BLaER1 (cell line): ENCODE results near the gene CT45A5.
"Not testable (repeated sequence)": the region's sequence is repeated elsewhere in the genome, so short reads cannot be mapped to it uniquely, and the experiment has no call there.

Experiments used
- H3K27ac ChIP-seq: shearing (Covaris generic); formaldehyde crosslinking; 2 replicates; pipeline ENCODE4 v1.8.1; 2022
- H3K27me3 ChIP-seq: shearing (Covaris generic); formaldehyde crosslinking; 2 replicates; pipeline ENCODE4 v1.8.1; 2022
- H3K36me3 ChIP-seq: shearing (Covaris generic); formaldehyde crosslinking; 2 replicates; pipeline ENCODE4 v1.8.1; 2022
- H3K4me1 ChIP-seq: shearing (Covaris generic); formaldehyde crosslinking; 2 replicates; pipeline ENCODE4 v1.8.1; 2022
- H3K4me2 ChIP-seq: shearing (Covaris generic); formaldehyde crosslinking; 2 replicates; pipeline ENCODE4 v1.8.1; 2022
- H3K4me3 ChIP-seq: shearing (Covaris generic); formaldehyde crosslinking; 2 replicates; pipeline ENCODE4 v1.8.1; 2022
- H3K9ac ChIP-seq: shearing (Covaris generic); formaldehyde crosslinking; 2 replicates; pipeline ENCODE4 v1.8.1; 2022
- H3K9me3 ChIP-seq: shearing (Covaris generic); formaldehyde crosslinking; 2 replicates; pipeline ENCODE4 v1.8.1; 2022
- H4K20me1 ChIP-seq: shearing (Covaris generic); formaldehyde crosslinking; 2 replicates; pipeline ENCODE4 v1.8.1; 2022
- Cebpa-rat ChIP-seq: shearing (Covaris generic); IDR thresholded peaks from 2 replicates; pipeline ENCODE4 v1.8.1; 2022

The CT45A5 gene, protein sequence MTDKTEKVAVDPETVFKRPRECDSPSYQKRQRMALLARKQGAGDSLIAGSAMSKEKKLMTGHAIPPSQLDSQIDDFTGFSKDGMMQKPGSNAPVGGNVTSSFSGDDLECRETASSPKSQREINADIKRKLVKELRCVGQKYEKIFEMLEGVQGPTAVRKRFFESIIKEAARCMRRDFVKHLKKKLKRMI

DNA sequence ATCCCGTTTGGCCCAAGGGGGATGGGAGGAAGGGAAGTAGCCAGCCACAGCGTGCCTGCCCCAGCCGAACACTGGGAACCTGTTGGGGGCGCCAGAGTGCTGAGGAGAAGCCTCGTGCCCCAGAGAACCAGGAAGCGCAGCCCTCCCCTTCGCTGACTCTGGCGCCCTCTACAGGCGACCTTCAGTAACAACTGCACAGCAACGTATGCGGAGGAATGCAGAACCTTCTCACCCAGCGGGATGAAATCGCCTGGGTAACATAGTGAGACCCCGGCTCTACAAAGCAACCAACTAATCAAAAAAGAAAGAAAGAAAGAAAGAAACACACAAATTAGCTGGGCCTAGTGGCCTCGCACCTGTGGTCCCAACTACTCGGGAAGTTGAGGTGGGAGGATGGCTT, at the start of gene CT45A5:
CT45A5 (minus strand) TSS at position 101 of the 400 bp plus-strand sequence. CDS start 3,774 bp downstream, outside the sequence.
- H3K9ac ChIP-seq, H3K4me2 ChIP-seq, H4K20me1 ChIP-seq, H3K27me3 ChIP-seq, H3K36me3 ChIP-seq, H3K4me1 ChIP-seq, H3K9me3 ChIP-seq, H3K4me3 ChIP-seq, H3K27ac ChIP-seq: not testable (repeated sequence)

DNA sequence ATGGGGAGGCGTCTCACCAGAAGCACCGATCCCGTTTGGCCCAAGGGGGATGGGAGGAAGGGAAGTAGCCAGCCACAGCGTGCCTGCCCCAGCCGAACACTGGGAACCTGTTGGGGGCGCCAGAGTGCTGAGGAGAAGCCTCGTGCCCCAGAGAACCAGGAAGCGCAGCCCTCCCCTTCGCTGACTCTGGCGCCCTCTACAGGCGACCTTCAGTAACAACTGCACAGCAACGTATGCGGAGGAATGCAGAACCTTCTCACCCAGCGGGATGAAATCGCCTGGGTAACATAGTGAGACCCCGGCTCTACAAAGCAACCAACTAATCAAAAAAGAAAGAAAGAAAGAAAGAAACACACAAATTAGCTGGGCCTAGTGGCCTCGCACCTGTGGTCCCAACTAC, 34.6 kb upstream of the CT45A5 start, which contains the start of gene CT45A2:
CT45A2 (minus strand) TSS at position 101 of the 400 bp plus-strand sequence. CDS start 3,747 bp downstream, outside the sequence.
- not testable (repeated sequence) for H3K27ac ChIP-seq, H4K20me1 ChIP-seq, H3K27me3 ChIP-seq, H3K4me3 ChIP-seq, H3K4me1 ChIP-seq, H3K9me3 ChIP-seq, H3K9ac ChIP-seq, H3K4me2 ChIP-seq, H3K36me3 ChIP-seq

DNA sequence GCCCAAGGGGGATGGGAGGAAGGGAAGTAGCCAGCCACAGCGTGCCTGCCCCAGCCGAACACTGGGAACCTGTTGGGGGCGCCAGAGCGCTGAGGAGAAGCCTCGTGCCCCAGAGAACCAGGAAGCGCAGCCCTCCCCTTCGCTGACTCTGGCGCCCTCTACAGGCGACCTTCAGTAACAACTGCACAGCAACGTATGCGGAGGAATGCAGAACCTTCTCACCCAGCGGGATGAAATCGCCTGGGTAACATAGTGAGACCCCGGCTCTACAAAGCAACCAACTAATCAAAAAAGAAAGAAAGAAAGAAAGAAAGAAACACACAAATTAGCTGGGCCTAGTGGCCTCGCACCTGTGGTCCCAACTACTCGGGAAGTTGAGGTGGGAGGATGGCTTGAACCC, 17.4 kb upstream of the CT45A5 start, which contains the start of gene CT45A6:
CT45A6 (minus strand) TSS at position 101 of the 400 bp plus-strand sequence. CDS start 3,794 bp downstream, outside the sequence.
- not testable (repeated sequence) for H3K27ac ChIP-seq, H3K4me3 ChIP-seq, H3K9ac ChIP-seq, H3K9me3 ChIP-seq, H3K4me1 ChIP-seq, H3K4me2 ChIP-seq, H4K20me1 ChIP-seq, H3K27me3 ChIP-seq, H3K36me3 ChIP-seq

DNA sequence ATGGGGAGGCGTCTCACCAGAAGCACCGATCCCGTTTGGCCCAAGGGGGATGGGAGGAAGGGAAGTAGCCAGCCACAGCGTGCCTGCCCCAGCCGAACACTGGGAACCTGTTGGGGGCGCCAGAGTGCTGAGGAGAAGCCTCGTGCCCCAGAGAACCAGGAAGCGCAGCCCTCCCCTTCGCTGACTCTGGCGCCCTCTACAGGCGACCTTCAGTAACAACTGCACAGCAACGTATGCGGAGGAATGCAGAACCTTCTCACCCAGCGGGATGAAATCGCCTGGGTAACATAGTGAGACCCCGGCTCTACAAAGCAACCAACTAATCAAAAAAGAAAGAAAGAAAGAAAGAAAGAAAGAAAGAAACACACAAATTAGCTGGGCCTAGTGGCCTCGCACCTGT, 17.2 kb downstream of the CT45A5 start, which contains the start of gene CT45A3:
CT45A3 (minus strand) TSS at position 101 of the 400 bp plus-strand sequence. CDS start 3,747 bp downstream, outside the sequence.
- not testable (repeated sequence) for H3K4me1 ChIP-seq, H3K27ac ChIP-seq, H3K9me3 ChIP-seq, H3K4me2 ChIP-seq, H4K20me1 ChIP-seq, H3K27me3 ChIP-seq, H3K9ac ChIP-seq, H3K4me3 ChIP-seq, H3K36me3 ChIP-seq

DNA sequence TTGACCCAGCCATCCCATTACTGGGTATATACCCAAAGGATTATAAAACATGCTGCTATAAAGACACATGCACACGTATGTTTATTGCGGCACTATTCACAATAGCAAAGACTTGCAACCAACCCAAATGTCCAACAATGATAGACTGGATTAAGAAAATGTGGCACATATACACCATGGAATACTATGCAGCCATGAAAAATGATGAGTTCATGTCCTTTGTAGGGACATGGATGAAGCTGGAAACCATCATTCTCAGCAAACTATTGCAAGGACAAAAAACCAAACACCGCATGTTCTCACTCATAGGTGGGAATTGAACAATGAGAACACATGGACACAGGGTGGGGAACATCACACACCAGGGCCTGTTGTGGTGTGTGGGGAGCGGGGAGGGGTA, 40.6 kb downstream of the CT45A5 start:
- H3K4me3 ChIP-seq, H3K4me1 ChIP-seq, H4K20me1 ChIP-seq, H3K9ac ChIP-seq, H3K9me3 ChIP-seq, H3K27ac ChIP-seq, H3K4me2 ChIP-seq, H3K36me3 ChIP-seq: not testable (repeated sequence)
- H3K27me3 ChIP-seq = peaks cover 52% of the 10 kb centered on the region

DNA sequence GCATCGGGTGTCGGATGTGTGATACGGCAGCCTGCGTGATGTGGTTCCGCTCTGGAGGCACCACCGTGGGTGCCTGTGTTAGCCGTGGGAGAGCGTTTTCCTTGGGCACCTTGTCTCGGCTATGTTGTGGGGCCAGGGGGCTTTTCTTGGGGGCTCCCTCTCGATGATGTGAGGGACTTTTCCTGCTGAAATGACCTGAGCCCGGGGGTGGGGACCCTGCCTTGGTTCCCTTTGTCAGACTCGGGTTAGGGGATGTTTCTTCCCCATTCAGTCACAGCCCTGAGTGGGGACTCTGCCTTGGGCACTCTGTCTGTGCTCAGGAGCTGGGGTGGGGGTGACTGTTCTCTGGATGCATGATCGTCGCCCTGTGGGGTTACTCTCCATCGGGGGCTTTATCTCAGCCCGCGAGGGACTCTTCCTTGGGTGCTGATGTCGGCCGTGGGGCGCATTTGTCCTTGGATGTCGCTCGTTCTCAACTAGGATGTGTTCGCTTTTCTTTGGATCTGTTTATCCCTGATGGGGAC, 44.0 kb downstream of the CT45A5 start:
- H3K9ac ChIP-seq = no peak overlapping the region
- H3K4me1 ChIP-seq = no peaks in the 10 kb centered on the region
- H3K4me3 ChIP-seq = no peak overlapping the region
- no peaks in the 10 kb centered on the region for H3K9me3 ChIP-seq
- H3K4me2 ChIP-seq = no peak overlapping the region
- H3K36me3 ChIP-seq = no peaks in the 10 kb centered on the region
- peaks cover 40% of the 10 kb centered on the region for H3K27me3 ChIP-seq
- H3K27ac ChIP-seq = no peak overlapping the region
- TF ChIP-seq Cebpa-rat = no peak
- H4K20me1 ChIP-seq = peaks cover 6% of the 10 kb centered on the region; the same call in 1 of the 2 replicates

DNA sequence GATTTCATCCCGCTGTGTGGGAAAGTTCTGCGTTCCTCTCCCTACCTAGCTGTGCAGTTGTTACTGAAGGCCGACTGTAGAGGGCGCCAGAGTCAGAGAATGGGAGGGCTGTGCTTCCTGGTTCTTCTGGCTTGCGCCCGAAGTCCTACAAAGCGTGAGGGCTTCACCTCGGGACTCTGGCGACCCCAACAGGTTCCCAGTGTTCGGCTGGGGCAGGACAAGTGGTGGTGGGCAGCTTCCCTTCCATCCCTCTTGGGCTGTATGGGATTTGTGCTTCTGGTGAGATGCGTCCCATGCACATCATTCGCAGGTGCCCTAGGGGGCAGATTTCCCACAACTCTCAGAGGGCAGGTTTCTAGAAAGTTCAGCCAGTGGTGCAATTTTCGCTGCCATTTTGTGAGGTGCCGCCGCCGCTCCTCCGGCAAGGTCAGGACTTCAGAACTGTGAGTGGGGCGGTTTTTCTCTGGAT, 44.6 kb downstream of the CT45A5 start:
- Histone ChIP-seq H3K36me3 (no peaks in the 10 kb centered on the region), H3K4me3 (no peak overlapping the region), H3K27ac (no peak overlapping the region), H3K9me3 (no peaks in the 10 kb centered on the region), H3K4me2 (no peak overlapping the region), H3K4me1 (no peaks in the 10 kb centered on the region), H4K20me1 (peaks cover 6% of the 10 kb centered on the region; the same call in 1 of the 2 replicates), H3K9ac (no peak overlapping the region), H3K27me3 (peaks cover 40% of the 10 kb centered on the region)
- no peak for TF ChIP-seq Cebpa-rat

DNA sequence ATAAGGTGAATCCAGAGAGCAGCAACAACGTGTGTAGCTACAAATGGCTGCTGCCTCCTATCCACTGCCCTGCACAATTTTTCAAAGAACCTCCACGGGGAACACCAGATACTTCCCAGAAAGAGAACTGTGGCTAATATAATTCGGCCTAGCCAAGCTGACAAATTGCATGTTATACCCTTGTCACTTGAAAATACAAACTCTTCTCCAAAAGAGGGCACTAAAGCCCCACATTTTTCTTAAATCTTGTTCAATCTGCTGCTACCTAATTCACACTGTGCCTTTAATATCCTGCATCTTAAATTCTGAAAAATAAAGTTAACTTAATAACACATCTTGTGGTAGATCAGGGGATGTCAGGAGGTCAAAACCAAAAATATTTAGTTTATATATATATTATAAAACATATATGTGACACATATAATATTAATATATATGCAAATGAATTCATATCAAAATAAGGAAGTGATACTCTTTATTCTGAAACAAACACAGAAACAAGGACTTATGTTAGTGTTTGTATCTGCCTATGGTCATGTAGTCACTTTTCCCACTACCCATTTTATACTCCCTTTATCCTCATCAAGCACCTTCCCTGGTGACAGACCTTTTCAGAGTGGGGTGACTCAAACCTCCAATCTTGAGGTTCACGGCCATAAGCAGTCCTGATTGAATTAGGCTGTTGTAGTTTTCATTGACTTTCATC, 47.8 kb downstream of the CT45A5 start:
- Histone ChIP-seq H3K36me3 (no peaks in the 10 kb centered on the region), H3K4me2 (no peak overlapping the region), H3K27ac (no peak overlapping the region), H3K4me3 (no peak overlapping the region), H3K4me1 (no peaks in the 10 kb centered on the region), H3K27me3 (peaks cover 37% of the 10 kb centered on the region), H3K9me3 (no peaks in the 10 kb centered on the region), H4K20me1 (peaks cover 6% of the 10 kb centered on the region; the same call in 1 of the 2 replicates), H3K9ac (no peak overlapping the region)
- TF ChIP-seq Cebpa-rat = no peak

DNA sequence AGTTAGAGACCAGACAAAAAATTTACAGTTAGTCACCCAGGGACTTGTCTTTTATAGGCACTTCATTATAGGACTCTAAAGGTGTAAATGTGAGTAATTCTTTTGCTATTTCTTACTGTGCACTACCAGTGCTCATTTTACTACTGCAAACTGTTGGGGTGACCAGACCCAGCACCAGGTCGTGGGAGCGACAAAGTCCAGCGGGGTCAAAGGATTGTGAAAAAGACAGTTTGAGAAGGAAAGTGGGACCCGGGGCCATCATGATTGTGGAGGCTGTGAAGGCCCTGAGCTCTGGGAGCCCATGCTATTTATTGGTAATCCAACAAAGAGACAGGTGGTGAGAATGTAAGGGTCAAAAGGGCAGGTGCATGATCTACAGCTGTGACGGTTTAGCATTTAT, 50.6 kb downstream of the CT45A5 start:
- H3K4me3 ChIP-seq, H3K4me1 ChIP-seq, H3K4me2 ChIP-seq, H3K9ac ChIP-seq, H3K36me3 ChIP-seq, H4K20me1 ChIP-seq, H3K9me3 ChIP-seq, H3K27ac ChIP-seq: not testable (repeated sequence)
- peaks cover 18% of the 10 kb centered on the region for H3K27me3 ChIP-seq
